Muscle layer of colon (tissue), 2 donors: ENCODE data around the gene DUSP22.

Experiments used
- H3K27ac ChIP-seq: one replicate; pipeline ENCODE4 v1.7.0; 2013; ENCODE audit warnings: low read depth, mild to moderate bottlenecking, low read length, moderate library complexity
- H3K27me3 ChIP-seq, 2 donors: one replicate each; pipeline ENCODE4 v1.7.0; 2013; ENCODE audit warnings: low read length in 2 of 2, mild to moderate bottlenecking in 2 of 2; ENCODE audit not compliant: insufficient read depth in 2 of 2, control insufficient read depth in 1 of 2
- H3K36me3 ChIP-seq: one replicate; pipeline ENCODE4 v1.7.0; 2013; ENCODE audit warnings: mild to moderate bottlenecking, low read length; ENCODE audit not compliant: insufficient read depth
- H3K4me1 ChIP-seq: one replicate; pipeline ENCODE4 v1.7.0; 2013; ENCODE audit warnings: mild to moderate bottlenecking, low read length; ENCODE audit not compliant: insufficient read depth
- H3K4me3 ChIP-seq, 2 donors: one replicate each; pipeline ENCODE4 v1.7.0; 2013; ENCODE audit warnings: low read length in 2 of 2, low read depth in 1 of 2, mild to moderate bottlenecking in 1 of 2, moderate library complexity in 1 of 2
- H3K9ac ChIP-seq: one replicate; pipeline ENCODE4 v1.7.0; 2013; ENCODE audit warnings: low read length
- H3K9me3 ChIP-seq: one replicate; pipeline ENCODE4 v1.7.0; 2013; ENCODE audit warnings: mild to moderate bottlenecking, low read length
- donor health status: abdominal sarcoma.
- donor health status: Adenocarcinoma of cecum.

DUSP22 gene

DNA sequence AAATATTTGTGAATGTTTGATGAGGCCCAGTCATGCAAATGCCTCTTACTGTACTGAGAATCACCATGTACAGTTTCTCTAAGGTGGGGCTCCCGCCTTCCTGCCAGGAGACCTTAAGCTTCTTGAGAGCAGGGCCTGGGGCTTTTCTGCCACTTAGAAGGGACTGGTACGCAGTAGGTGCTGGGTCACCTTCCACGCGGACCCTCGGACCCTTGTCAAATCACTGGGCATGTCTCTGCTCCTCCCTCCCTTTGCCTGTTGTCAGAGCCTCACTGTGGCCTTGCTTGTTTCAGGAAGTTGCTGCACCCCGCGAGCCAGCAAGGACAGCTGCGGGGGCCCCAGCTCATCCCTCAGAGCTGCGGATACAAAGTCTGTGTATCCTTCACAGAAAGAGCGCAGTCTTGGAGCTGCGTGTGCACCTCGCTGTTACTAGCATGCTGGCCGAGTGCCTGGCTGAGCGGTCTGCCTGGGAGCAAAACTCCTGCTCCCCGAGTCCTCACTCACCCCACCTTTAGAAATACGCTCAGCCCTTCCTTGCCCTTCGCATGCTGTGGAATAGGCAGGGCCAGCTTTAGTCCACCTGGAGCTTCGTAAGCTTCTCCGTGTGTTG is 68.6 kb downstream of the DUSP22 start:
- no peaks in the 10 kb centered on the region for H3K4me1 ChIP-seq
- H3K4me3 ChIP-seq = no peak overlapping the region
- no peaks in the 10 kb centered on the region for H3K27me3 ChIP-seq
- H3K9ac ChIP-seq = no peak overlapping the region
- no peaks in the 10 kb centered on the region for H3K36me3 ChIP-seq
- H3K9me3 ChIP-seq = no peaks in the 10 kb centered on the region
- H3K27ac ChIP-seq = no peak overlapping the region

DNA sequence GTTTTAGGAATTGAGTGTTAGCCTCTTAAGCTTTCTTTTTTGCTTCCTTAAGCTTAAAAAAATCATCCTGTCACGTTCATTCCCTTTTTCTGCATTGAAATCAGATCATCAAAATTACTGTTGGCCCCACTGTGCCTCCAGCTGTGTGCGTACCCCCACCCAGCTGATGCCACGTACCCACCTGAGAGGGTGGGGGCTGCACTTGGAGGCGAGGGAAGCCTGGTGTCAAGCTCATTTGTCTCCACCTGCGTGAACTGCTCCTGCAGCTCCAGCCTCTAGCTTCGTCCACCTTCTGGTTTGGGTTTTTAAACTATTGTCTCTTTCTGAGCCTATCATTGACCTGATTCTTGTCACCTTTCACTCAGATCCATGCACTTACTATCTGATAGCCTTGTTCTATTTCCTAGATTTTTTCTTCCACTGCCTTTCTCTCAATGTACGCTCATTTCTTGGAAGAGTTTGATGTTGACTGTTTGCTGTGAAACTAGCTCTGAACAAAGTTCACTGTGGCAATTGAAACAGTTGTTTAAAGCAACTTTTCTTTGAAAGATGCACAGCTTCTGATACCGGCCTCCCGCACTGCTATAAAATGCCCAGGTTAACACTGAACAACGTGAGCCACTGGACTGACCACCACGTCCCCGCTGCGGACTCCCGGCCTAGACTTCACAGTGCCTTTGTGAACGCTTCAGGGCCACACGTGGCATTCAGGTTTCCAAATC is 69.3 kb downstream of the DUSP22 start:
- Histone ChIP-seq H3K4me3 (no peak overlapping the region), H3K4me1 (no peaks in the 10 kb centered on the region), H3K36me3 (no peaks in the 10 kb centered on the region), H3K27ac (no peak overlapping the region), H3K9ac (no peak overlapping the region), H3K27me3 (peaks cover 0 to 4% of the 10 kb centered on the region in 2 donors), H3K9me3 (no peaks in the 10 kb centered on the region)

DNA sequence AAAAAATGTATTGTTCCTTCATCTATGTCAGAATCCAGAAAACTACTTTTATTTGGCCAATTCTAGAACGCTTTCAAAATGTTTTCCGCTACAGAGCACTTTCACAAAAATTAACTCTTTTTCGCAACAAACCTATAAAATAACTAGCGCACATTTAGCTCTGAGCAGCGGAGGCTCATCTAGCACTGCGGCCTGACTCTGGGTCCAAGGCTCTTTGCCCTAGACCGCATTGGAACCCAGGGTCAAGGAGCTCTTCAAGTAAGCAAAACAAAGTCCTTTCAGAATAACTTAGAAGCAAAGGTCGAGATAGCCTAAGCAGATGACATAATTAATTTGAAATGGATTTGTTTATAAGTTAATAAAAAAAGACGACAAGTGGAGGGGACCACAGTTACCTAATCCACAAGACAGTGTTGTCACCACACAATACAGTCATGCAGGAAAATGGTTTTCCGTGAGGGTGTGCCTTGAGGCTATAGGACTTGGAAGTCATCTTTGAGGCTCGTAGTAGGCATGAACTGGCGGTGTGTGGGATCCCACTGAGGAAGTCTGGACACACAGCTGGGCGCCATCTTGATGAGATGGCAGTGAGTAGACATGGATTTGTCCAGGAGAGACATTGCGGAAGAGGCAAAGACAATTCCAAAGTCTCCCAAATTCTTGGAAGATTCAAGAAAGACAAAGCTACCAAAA is 70.1 kb downstream of the DUSP22 start:
- Histone ChIP-seq H3K27ac (no peak overlapping the region), H3K9ac (no peak overlapping the region), H3K4me3 (no peak overlapping the region), H3K36me3 (no peaks in the 10 kb centered on the region), H3K9me3 (no peaks in the 10 kb centered on the region), H3K27me3 (peaks cover 0 to 4% of the 10 kb centered on the region in 2 donors), H3K4me1 (no peaks in the 10 kb centered on the region)

DNA sequence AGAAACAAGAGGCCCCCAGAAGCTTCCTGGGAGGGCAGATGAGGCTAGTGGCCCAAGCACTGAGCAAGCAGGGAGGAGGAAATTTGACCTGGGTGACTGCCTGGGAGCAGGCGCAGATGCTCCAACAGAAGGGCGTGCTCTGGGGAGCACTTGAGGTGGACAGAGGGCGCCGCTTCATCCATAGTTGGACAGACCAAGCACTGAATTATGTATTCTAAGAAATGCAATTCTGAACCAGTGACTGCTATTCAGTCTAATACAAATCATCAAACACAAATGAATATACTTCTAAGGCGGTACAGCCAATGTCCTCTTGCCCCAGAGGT is 70.6 kb downstream of the DUSP22 start:
- peaks cover 0 to 4% of the 10 kb centered on the region in 2 donors for H3K27me3 ChIP-seq
- no peak overlapping the region for H3K9ac ChIP-seq
- H3K4me3 ChIP-seq = no peak overlapping the region
- no peaks in the 10 kb centered on the region for H3K4me1 ChIP-seq
- H3K27ac ChIP-seq = no peak overlapping the region
- no peaks in the 10 kb centered on the region for H3K9me3 ChIP-seq
- H3K36me3 ChIP-seq = no peaks in the 10 kb centered on the region

DNA sequence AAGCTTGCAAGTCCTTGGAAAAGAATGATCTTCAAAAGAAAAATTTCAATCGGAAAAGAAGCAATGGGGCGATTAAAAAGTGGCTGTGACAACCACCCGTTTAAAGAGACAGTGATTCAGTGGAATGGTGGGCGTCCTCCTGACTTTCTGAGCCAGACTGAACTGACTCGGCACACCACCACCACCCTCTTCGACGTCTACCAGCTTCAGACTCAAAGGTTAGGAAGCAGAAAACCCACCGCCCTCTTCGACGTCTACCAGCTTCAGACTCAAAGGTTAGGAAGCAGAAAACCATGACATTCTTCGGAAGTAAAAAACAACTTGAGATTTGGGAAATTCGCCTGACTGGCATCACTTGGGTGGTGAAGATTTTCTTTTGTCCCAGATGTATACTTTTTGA is 71.0 kb downstream of the DUSP22 start:
- Histone ChIP-seq H3K9ac (no peak overlapping the region), H3K9me3 (no peaks in the 10 kb centered on the region), H3K27ac (no peak overlapping the region), H3K4me1 (no peaks in the 10 kb centered on the region), H3K4me3 (no peak overlapping the region), H3K36me3 (no peaks in the 10 kb centered on the region), H3K27me3 (peaks cover 0 to 4% of the 10 kb centered on the region in 2 donors)

DNA sequence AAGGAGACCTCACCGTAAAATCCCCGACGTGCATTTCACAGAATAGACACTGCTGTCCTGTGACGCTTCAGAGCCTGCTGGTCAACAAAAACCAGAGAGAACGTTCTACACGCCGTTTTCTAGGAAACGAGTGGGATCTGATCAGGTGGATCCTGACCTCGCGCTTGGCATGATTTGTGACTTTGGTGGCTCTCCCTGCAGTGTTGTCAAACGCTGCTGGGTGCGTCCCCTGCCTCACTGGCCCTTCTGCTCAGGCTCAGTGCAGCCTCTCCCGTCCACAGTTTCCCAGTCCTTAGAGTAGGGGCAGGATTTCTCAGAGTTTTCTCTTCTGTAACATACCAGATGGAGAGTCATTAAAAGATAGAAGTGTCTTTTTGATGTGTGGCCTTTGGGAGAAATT is 71.6 kb downstream of the DUSP22 start:
- Histone ChIP-seq H3K9me3 (no peaks in the 10 kb centered on the region), H3K9ac (no peak overlapping the region), H3K27ac (no peak overlapping the region), H3K36me3 (no peaks in the 10 kb centered on the region), H3K27me3 (peaks cover 0 to 4% of the 10 kb centered on the region in 2 donors), H3K4me3 (no peak overlapping the region), H3K4me1 (no peaks in the 10 kb centered on the region)

DNA sequence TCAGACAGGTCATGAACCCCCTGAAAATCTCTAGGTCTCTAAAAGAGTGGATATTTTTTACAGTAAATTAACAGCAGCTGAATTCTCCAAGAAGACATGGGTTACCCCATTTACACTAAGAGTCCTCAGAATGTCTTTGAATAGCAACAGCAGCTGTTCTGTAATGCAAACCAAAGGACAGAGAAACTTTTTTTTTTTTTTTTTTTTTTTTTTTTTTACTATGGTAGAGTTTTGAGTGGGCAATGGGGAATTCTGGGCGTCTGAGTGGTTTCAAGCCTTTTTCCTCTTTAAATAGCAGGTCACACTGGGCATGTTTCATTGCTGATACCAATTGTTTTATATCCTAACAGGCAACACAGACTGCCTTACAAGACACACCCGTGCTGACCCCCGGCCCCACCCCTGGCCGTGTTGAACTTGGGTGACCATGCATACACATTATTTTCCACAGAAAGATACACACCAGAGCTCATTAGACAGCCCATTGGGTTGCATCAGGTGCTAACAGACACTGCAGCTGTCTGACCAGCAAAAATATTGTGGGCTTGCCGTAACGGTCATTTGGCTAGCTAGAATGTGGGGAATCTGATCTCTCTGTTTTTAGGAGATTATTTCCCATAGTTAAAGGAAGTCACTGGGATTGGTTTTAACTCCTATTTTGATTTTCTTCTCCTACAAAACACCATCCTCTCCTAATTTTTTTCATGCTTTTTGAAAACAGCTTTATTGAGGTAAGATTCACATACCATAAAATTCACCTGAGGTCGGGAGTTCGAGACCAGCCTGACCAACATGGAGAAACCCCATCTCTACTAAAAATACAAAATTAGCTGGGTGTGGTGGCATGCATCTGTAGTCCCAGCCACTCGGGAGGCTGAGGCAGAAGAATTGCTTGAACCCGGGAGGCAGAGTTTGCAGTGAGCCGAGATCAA is 72.6 kb downstream of the DUSP22 start:
- Histone ChIP-seq H3K9me3 (no peaks in the 10 kb centered on the region), H3K36me3 (no peaks in the 10 kb centered on the region), H3K4me1 (no peaks in the 10 kb centered on the region), H3K9ac (no peak overlapping the region), H3K27ac (no peak overlapping the region), H3K27me3 (peaks cover 4 to 6% of the 10 kb centered on the region in 2 donors), H3K4me3 (no peak overlapping the region)

DNA sequence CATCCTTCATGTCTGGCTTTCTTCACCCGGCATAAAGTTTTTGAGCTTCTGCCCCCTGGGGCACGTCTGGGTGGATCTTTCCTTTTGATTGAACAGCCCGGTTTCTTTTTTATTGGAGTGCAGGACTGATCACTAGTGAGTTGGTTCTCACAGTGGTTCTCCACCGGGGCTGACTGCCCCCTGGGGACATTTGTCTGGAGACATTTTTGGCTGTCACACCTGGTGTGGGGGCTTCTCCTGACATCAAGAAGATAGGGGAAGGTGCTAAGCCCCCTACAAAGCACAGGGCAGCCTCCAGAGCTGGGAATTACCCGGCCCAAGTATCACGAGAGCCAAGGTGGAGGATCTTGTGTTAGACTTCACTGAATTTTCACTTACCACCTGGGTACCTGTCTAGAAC is 73.5 kb downstream of the DUSP22 start:
- Histone ChIP-seq H3K36me3 (no peaks in the 10 kb centered on the region), H3K9me3 (no peaks in the 10 kb centered on the region), H3K4me3 (no peak overlapping the region), H3K4me1 (no peaks in the 10 kb centered on the region), H3K27me3 (peaks cover 9 to 15% of the 10 kb centered on the region in 2 donors), H3K9ac (no peak overlapping the region), H3K27ac (no peak overlapping the region)

DNA sequence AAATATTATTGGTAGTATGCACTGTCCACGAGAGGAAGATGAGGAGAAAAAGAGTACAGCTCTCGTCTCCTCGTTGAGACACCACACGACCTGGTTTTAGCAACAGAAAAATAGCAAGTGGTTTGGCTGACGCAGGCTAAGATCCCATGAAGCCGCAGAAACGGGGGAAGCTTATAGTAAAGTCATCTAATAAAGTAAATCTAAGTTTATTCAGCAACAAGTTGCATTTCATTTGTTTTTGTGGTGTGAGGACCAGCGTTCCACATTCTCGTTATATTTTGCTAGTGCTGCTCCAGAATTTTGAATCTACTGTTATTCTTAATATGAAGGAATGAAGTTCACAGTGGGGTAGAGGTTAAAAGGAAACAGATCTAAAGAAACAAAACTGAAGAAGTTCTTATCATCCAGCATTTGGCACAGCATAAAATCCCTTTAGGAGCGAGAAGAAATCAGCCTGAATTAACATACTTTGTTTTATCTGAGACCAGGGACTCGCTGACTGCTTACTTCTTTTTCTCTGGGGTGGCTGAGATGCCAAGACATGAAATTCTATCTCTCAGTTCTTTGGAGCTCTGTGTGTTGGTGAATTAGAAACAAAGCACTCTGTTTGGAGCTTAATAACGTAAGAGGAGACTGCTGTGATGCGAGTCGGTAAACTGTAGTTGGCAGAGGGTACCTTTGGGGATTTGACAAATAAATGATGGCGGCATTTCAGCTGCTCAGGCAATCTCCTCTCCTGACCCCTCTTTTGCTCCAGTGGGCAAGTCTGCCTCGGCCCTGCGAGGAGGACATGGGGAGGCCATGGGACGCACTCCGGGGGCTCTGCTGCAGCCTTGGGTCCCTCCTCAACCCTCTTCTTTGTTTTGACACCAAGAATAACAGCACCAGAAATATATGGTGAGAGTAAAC is 74.4 kb downstream of the DUSP22 start:
- Histone ChIP-seq H3K9ac (no peak overlapping the region), H3K36me3 (no peaks in the 10 kb centered on the region), H3K27me3 (peaks cover 9 to 17% of the 10 kb centered on the region in 2 donors), H3K4me3 (no peak overlapping the region), H3K27ac (no peak overlapping the region), H3K9me3 (no peaks in the 10 kb centered on the region), H3K4me1 (no peaks in the 10 kb centered on the region)

DNA sequence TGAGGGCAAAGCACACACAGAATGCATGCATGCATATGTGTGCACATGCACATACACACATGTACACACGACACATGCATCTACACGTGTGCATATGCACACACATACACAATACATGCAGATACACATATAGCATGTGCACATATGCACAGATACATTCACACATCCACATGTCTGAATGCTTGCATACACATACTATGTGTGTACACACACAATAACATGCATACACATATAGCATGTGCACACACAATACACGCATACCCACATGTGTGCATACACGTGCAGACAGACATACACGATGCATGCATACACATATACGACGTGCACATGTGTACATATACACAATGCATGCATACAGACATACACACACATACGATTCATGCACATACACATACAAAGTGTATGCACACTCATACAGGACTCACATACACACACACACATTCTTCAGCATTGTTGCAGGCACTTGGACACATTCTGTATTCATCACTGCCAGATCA is 75.1 kb downstream of the DUSP22 start:
- H3K27ac ChIP-seq = no peak overlapping the region
- no peak overlapping the region for H3K9ac ChIP-seq
- H3K9me3 ChIP-seq = no peaks in the 10 kb centered on the region
- H3K4me1 ChIP-seq = no peaks in the 10 kb centered on the region
- no peaks in the 10 kb centered on the region for H3K36me3 ChIP-seq
- H3K4me3 ChIP-seq = no peak overlapping the region
- peaks cover 9 to 22% of the 10 kb centered on the region in 2 donors for H3K27me3 ChIP-seq
